ENCODE measurements around the gene SPAAR. TPM values are rescaled to one million over a fixed set of nuclear protein-coding genes. Genes with fewer than 3 reads are reported as not detected.
"Not testable (repeated sequence)": the region's sequence is repeated elsewhere in the genome, so short reads cannot be mapped to it uniquely, and the experiment has no call there.

The SPAAR gene, protein sequence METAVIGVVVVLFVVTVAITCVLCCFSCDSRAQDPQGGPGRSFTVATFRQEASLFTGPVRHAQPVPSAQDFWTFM
- total RNA-seq (2014; rRNA removed; shearing (Covaris generic)), result 0.06 TPM in 1 of 2 replicates, not detected in the other

DNA sequence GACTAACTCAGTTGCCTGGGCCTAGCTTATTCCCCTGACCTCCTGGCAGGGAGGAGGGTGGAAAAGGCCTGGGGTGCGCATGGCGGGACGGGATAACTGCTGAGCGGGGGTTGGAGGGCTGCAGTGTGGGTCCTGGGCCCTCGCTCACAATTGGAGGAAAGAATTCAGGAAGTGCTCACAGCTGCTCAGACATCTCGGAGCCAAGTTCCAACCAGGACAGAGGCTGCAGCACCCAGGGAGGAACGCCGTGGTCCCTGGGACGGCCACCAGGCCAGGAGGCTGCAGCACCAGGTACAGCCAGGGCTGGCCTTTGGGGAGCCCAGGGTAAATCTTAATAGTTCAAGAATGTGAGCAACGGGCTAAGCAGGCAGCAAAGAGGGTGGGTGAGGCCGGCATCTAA lies at the start of gene SPAAR:
Gene SPAAR, plus strand, starts transcription at position 217 of the 400 bp plus-strand sequence. CDS start 974 bp downstream, outside the sequence.
- no peak for DNase-seq (ENCODE audit: low read depth)

DNA sequence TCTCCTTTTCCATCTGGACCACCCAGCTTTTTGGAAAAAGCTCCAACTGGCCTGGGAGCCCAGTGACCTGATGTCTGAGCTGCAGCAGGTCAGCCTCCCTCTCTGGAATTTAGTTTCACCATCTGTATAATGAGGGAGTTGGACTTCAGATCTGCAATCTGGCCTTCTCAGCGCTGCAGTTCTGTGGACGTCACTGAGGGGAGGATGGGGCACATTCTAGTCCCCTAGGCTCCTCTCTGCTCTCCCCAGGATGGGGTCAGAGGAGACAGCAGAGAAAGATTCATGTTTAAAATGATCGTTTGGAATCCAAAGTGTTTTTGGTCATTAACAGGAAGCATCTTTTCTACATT lies 49.3 kb upstream of the SPAAR start:
- DNase-seq (ENCODE audit: low read depth), result no peak

DNA sequence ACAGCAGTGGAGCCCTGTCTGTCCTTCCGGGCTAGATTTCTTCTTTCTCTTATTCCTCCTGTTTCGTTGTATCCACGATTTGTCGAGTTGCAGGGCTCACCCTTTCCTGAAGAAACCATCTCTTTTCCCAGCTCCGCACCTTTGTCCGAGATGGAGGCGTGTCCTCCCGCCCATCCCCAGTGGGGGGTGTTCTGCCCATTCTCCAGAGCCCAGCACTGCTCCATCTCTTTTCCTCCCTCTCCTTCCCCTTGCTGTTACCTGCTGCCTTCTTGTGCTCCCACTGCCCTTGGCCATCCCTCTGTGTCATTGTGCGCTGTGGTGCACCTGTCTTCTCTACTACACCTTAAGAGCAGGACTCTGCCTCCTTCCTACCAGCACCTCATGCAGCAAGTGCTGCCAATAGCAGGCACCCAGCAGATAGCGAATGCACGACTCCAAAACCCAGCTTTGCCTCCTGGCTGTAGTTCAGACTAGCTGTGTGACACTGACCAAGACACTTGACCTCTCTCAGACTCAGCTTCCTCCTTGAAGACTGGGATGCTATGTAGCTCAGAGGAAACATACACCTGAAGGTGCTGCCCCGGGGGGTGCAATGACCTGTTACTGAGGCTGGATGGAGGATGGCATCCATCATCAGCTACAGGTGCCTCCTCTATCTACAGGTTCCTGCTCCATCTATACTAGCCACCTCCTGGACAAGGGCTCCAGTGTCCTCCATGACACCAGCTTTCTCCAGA lies 48.0 kb upstream of the SPAAR start:
- no peak for DNase-seq (ENCODE audit: low read depth)

DNA sequence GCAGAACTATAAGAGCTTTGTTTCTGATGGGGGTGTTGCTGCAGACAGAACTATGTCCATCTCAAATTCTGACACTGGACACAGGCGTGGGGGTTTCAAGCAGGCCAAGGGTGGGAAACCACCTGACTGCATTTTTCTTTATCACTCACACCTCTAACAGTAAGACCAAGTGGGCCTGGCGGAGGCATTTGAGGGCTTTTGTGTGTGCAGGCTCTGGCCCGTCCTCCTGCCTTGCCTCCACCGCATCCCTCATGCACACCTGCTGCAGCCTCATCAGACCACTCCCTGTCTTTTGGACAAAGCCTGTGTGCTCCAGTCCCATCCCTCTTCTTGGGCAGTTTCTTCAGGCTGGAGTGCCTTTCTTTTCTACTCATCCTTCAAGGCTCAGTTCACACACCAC lies 47.0 kb upstream of the SPAAR start:
- no peak for DNase-seq (ENCODE audit: low read depth)

DNA sequence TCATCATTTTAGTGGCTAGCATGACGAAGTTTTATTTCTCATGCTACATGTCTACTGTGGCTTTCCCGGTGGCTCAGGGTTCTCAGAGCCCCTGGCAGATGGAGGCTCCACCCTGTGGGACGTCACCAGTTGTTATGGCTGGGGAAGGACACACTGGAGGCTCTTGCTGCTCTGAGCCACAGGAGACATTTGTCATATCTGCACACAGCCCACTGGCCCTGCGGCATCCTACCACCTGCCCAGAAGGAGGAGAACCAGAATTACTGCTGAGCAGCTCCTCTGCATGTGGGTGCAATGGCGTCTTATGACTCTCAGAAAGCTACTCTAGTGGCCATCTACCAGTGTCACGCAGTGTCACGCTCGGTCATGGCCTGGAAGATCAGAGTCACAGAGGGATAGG lies 45.7 kb upstream of the SPAAR start:
- no peak for DNase-seq (ENCODE audit: low read depth)

DNA sequence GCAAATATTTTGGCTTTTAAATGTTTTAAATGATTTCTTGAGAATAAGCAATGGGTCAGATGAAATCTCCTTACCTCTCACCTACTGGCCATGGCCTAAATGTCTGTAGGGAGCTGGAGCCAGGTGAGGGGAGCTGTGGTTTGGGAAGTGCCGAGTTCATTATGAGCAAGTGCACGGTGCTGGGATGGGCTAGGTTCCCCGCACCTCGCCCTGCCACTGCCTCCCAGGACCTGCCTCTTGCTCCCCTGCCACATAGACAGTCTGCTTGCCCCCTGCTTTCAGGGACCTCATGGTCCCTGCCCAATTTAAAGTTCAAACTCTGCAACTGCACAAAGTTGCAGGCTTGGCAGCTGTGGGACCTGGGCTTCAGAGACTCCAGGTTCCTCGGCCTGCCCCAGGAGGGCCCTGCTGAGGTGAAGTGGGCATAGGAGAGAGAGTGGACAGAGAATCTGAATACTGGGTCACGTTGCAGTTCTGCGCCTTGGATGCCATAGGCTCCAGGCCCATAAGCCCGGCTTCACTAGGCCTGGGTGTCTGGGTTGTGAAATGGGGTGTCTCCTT lies 44.5 kb upstream of the SPAAR start:
- no peak for DNase-seq (ENCODE audit: low read depth)

DNA sequence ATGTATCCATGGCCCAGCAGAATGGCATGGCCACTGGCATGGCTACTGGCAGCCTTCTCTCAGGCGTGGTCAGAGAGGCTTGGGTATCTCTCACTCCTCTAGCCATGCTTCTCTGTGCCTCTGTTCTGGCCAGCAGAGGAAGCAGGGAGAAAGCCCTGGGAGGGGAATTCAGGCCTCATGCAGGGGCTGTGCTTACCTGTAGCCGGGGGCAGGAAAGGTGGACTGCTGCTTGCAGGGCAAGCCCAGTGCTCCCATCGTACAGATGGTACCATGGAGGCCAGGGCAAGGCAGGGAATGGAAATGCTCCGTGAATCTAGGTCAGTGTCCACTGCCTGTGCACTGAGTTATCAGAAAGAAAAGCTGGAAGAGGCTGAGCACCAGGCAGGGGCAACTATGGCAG lies 41.8 kb upstream of the SPAAR start:
- DNase-seq (ENCODE audit: low read depth), result no peak

DNA sequence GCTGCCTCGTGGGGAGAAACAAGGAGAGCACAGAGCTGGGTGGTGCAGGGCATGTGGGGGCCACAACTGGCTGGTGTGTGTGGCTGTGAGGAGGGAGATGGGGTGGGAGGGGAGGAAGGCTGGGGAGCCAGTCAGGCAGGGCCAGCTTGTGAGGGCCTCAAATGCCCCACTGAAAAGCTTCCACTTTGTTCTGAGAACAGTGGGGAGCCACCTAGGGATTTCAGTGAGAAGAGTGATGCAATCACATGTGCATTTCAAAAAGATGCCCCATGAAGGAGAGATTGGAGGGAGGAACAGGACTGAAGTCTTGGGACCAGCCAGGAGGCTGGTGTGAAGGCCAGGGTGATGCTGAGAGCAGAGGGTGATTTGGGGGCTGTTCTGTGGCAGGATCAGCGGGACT lies 40.4 kb upstream of the SPAAR start:
- DNase-seq (ENCODE audit: low read depth), result no peak

DNA sequence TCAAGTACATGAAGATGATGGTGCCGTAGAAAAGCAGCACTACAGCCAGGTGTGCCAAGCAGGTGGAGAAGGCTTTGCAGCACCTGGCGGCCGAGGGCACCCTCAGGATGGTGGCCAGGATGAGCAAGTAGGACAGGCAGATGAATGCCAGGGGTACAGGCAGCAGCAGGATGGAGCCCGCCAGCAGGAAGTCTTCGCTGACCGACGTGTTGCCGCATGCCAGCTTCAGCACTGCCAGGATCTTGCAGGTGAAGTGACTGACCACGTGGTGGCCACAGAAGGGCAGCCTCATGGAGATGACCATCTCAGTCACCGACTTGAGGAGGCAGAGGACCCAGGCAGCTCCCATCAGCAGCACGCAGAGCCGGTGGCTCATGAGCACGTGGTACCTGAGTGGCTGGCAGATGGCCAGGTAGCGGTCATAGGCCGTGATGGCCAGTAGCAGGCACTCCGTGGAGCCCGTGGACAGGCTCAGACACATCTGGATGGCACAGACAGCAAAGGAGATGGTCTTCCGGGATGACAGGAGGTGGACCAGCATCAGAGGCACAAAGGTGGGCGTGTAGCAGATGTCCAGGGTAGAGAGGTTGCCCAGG lies 39.6 kb upstream of the SPAAR start:
- DNase-seq (ENCODE audit: low read depth), result no peak

DNA sequence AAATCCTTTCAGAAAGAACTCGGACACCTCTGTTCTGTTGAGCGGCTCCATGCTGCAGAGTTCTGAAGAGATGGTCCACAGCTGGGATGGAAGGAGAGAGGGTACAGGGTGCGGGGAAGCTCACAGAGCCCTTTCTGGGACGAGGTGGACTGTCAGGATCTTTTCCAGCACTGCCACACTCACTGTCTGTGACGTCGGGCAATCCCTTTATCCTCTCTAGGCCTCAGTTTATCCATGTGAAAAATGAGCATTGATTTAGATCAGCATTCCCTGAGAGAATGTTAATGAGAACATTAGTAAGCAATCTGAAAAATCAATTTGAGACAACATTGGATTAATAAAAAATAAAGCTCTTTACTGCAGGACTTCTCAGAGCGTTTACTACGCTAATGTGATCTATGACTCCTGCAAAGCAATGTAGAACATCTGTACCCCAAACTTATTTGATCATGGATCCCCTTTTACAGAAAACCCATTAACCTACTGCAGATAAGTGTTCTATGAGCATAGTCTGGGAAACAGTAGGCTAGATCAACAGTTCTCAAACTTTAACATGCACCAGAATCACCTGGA lies 38.9 kb upstream of the SPAAR start, which contains the start of gene OR13J1:
Gene OR13J1, minus strand, starts transcription at position 51 of the 573 bp plus-strand sequence. Its CDS starts 0 bp downstream, at position 51.
- no peak for DNase-seq (ENCODE audit: low read depth)

DNA sequence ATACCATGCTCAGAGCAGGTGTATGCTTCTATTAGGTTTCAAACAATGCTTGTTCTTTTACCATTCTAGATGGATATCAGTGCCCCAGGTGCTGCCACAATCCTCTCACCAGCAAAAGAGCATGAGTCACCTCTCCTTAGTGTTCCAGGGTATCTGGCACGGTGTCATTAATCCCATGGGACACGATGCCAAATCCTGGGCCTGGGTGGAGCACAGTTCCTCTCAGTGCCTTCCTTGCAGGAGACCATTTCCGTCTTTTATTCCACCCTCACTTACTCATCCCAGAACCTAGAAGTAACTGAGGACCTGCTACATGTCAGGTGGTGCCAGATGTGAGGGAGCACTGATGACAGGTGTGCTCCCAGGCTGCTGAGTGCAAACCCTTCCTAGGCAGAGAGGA lies 37.7 kb upstream of the SPAAR start:
- DNase-seq (ENCODE audit: low read depth), result peak; percentile 30

DNA sequence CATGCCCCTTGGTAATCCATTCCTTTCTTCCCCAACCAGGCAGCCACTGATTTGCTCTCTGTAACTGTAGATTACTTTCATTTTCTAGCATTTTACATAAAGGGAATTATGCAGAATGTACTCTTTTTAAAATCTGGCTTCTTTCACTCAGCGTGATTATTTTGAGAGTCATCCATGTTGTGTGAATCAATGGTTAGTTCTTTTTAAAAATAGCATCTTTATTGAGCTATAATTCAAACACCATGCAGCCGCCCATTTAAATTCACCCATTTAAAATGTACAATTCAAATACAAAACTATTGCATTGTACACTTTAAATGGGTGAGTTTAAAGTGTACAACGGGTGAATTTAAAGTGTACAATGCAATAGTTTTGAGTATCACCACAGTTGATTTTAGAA lies 36.8 kb upstream of the SPAAR start:
- DNase-seq (ENCODE audit: low read depth), result no peak

DNA sequence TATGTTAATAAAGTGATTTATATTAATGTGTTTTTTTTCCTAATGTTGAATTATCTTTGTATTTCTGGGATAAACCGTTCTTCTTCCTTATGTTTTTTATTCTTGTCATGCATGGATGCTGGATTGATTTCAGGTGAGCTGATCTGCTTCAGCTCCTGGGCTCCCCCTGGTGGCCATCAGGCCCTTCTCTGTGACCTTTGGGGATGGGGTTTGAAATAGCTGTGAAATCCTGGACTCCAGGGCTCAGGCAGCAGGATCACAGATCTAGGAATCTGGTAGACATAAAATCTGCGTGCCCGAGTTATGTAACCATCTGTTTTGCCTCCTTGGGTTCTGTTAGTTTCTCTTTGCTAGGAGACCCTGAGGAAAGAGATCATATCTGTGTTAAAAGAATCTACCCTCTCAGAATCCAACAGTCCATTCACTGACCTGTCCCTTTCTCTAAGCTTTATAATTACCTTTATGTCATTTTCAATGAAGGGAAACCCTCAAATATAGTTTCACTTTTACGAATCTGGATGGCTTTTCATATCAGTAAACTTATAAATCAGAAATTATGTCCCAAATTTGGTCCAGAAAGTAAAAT lies 26.9 kb upstream of the SPAAR start:
- peak; percentile 79 for DNase-seq (ENCODE audit: low read depth)

DNA sequence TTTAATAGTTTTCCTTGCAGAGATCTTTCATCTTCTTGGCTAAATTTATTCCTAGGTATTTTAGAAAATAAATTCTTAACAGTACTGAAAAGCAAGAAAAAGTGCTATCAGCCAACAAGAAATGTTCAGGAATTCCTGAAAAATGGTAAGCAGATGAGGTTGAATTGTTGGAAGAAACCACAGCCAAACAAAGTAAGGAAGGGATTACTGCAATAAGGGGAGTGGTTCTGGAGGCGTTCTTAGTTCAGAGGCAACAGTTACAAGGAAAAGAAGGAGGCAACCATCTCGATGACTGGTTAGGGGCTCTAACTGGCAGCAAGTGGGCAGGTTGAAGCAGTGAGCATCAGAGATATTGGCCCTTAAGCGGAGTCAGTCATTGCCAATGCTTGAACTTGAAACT lies 26.3 kb upstream of the SPAAR start:
- no peak for DNase-seq (ENCODE audit: low read depth)

DNA sequence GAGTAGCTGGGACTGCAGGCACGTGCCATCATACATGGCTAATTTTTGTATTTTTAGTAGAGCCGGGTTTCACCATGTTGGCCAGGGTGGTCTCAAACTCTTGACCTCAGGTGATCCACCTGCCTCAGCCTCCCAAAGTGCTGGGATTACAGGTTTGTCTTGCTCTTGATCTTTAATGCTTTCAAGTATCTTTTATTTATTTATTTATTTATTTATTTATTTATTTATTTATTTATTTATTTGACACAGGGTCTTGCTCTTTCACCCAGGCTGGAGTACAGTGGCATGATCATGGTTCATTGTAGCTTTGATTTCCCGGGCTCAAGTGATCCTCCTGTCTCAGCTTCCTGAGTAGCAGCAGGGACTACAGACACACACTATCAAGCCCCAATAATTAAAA lies 24.4 kb upstream of the SPAAR start:
- not testable (repeated sequence) for DNase-seq (ENCODE audit: low read depth)

DNA sequence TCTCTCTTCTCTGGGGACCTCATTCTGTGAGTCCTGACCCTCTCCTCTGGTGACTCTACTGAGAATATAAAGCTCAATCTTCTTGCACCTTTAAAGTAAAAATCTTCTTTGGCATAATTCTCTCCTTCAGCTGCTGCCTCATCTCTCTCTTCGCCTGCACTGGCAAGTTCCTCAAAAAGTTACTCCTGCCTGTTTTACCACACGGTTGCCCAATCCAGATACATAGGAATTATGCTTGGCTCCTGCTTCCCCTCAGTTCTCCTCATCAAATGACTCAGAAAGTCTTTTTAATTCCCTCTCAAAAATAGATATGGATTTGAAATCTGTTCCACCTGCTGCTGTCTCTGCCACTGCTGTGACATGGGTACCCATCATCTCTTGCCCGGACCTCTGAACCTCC lies 17.6 kb upstream of the SPAAR start:
- DNase-seq (ENCODE audit: low read depth), result no peak

DNA sequence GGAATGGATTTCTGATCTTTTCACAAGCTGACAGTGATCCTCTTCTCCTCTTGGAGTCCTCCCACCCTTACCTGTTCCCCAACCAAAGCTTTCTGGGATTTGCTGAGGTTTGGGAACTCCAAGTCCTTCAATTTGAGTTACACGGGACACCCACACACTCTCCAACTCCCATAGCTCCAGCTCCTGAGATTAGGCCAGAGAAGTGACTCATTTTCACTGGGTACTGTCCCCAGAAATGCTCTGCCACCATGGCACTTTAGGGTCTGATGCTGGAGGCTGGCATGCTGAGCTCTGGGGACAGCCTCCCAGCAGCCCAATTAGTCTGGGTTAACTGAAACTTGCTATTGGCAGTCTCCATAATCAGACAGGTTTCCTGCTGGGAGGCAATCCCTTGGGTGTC lies 17.2 kb upstream of the SPAAR start:
- no peak for DNase-seq (ENCODE audit: low read depth)

DNA sequence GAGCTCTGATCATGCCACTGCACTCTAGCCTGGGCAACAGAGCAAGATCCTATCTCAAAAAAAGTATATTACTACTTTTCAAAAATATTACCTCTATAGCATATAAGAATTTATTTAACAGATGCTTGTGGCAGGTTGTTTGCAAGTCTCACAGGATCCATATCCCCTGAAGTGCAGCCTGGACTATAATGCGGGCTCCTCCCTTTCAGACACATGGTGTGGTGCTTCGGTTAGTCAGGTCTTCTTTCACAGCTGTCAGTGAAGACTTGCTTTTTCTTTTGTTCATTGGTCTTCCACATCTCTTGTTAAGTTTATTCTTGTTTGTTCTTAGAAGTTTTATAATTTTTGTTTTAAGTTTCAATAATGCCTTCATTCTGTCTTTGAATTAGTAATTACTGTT lies 12.7 kb upstream of the SPAAR start:
- no peak for DNase-seq (ENCODE audit: low read depth)

DNA sequence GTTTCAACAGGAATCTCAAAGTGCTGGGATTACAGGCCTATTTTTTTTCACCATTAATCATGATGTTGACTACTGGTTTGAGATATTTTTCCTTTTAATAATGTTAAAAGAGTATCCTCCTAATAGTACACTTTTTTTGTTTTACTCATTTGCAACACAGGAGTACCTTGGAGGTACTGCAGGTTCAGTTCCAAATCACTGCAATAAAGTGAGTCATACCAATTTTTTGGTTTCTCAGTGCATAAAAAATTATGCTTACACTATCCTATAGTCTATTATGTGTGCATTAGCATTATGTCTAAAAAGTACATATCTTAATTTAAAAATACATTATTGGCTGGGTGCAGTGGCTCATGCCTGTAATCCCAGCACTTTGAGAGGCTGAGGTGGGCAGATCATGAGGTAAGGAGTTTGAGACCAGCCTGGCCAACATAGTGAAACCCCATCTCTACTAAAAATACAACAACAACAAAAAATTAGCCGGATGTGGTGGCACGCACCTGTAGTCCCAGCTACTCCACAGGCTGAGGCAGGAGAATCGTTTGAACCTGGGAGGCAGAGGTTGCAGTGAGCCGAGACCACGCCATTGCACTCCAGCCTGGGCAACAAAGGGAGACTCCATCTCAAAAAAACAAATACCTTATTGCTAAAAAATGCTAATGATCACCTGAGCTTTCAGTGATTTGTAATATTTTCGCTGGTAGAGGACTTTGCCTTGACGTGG lies 11.8 kb upstream of the SPAAR start:
- DNase-seq (ENCODE audit: low read depth), result not testable (repeated sequence)

DNA sequence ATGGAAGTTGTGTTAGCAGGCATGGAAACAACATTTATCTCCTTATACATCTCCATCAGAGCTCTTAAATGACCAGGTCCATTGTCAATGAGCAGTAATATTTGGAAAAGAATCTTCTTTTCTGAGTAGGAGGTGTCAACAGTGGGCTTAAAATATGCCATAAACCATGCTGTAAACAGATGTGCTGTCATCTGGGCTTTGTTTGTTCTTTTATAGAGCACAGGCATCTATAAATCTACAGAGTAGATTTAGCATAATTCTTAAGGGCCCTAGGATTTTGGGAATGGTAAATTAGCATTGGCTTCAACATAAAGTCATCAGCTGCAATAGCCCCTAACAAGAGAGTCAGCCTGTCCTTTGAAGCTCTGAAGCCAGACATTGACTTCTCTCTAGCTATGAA lies 11.0 kb upstream of the SPAAR start:
- no peak for DNase-seq (ENCODE audit: low read depth)

DNA sequence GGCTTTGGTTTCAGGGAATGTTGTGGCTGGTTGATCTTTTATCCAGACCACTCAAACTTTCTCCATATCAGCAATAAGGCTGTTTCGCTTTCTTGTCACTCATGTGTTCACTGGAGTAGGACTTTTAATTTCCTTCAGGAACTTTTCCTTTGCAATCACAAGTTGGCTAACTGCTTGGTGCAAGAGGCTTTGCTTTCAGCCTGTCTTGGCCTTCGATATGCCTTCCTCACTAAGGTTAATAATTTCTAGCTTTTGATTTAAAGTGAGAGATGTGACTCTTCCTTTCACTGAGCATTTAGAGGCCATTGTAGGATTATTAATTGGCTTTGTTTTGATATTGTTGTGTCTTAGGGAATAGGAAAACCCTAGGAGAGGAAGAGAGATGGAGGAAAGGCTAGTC lies 10.3 kb upstream of the SPAAR start:
- DNase-seq (ENCODE audit: low read depth), result no peak

DNA sequence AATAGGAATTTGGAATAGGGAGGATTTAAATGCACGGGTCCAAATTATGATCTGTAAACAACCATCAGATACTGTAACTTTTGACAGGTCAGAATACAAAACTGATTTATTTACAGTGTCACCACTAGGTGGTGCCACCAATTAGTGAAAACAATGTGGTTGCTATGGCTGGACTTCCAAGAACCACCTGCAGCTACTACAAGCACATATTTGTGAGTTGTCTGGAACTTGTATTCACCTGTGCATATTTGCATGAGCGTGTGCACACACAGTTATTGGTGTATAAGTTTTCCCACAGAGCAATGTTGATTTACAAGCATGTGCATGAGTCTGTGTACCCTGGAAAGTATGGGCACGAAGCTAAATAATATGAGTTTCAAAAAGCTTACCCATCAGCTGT lies 6.2 kb upstream of the SPAAR start:
- peak; percentile 61 for DNase-seq (ENCODE audit: low read depth)
